ENCODE data around the gene ABCC1. TPM values are rescaled to one million over a fixed set of nuclear protein-coding genes. Genes with fewer than 3 reads are reported as not detected.

The ABCC1 gene
- polyA plus RNA-seq, 1 experiment = 69.7 TPM

DNA sequence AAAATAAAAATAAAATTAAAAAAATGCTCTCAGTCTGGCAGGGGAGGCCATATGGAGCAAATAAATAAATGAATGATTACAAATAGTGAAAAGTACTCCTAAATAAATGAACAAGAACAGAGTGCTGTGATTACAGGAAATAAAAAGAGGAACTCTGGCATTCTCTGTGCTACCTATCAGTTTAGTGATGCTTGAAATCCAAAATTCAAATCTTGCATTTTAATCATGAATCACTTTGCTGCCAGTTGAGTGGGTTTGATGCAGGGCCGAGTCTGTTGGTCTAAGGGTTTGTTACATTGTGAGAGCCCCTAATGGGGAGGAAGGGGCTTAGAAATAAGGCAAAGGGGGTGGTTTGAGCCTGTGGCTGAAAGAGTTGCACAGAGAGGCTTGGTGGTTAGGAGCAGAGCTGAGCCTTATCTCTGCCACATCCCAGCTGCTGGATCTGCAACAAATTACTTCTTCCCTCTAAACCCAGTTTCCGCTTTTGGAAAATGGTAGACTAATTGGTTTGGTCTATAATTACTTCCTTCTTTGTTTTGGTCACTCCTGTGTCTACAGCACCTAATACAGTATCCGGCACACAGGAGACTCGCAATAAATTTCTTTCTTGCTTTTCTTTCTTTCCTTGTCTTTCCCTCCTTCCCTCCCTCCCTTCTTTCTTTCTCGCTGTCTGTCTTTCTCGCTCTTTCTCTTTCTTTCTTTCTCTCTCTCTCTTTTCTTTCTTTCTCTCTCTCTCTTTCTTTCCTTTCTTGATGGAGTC, 6.3 kb upstream of the ABCC1 start:
- ChIA-PET POLR2A (no interaction called here), CTCF (no interaction called here)
- H3K9me3 ChIP-seq (ENCODE audit: control insufficient read depth, insufficient read depth, low read length) = no peaks in the 10 kb centered on the region
- no peaks in the 10 kb centered on the region for H3K27me3 ChIP-seq (ENCODE audit: control insufficient read depth, insufficient read depth, low read length)
- no peak for DNase-seq (ENCODE audit: low read depth, low spot score)
- H3K4me3 ChIP-seq (ENCODE audit: low read depth, low read length) = no peak overlapping the region
- H3K27ac ChIP-seq (ENCODE audit: low read depth, low read length) = no peak overlapping the region
- TF ChIP-seq, protein P1, sequence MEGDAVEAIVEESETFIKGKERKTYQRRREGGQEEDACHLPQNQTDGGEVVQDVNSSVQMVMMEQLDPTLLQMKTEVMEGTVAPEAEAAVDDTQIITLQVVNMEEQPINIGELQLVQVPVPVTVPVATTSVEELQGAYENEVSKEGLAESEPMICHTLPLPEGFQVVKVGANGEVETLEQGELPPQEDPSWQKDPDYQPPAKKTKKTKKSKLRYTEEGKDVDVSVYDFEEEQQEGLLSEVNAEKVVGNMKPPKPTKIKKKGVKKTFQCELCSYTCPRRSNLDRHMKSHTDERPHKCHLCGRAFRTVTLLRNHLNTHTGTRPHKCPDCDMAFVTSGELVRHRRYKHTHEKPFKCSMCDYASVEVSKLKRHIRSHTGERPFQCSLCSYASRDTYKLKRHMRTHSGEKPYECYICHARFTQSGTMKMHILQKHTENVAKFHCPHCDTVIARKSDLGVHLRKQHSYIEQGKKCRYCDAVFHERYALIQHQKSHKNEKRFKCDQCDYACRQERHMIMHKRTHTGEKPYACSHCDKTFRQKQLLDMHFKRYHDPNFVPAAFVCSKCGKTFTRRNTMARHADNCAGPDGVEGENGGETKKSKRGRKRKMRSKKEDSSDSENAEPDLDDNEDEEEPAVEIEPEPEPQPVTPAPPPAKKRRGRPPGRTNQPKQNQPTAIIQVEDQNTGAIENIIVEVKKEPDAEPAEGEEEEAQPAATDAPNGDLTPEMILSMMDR (IDR thresholded peaks at IDR 0.05; ENCODE audit: low read depth, low read length) = no peak

DNA sequence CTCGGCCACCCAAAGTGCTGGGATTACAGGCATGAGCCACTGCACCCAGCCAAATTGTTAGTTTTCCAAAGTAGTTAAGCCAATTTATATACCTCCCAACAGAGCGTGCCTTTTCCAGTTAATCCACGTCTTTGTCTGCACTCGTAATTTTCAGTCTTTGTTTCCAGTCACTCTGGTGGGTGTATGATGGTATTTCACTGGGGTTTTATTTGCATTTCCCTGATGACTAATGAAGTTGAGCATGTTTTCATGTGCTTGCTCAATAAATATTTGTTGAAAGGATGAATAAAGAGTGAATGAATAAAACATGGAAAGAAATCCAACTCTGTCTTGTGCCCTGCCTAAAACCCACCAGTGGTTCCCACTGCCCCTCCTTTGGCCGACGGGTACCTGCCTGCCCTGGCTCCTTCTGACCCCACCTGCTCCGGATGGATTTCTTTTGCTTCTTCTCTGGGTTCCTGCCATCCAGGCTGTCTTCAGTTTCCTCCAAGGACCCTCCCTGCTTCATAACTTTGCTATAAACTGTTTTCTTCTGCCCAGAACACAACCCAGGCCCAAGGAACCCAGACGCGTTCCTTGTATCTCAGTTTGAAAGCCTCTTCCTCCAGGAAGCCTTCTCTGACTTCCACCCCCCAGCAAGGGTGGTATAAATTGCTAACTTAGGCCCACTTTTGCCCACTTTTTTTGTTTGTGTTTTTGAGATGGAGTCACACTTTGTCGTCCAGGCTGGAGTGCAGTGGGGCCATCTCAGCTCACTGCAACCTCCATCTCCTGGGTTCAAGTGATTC, 3.0 kb upstream of the ABCC1 start:
- Histone ChIP-seq H3K9me3 (ENCODE audit: control insufficient read depth, insufficient read depth, low read length) (no peaks in the 10 kb centered on the region), H3K27ac (ENCODE audit: low read depth, low read length) (peak overlapping the region; percentile 89), H3K27me3 (ENCODE audit: control insufficient read depth, insufficient read depth, low read length) (no peaks in the 10 kb centered on the region), H3K4me3 (ENCODE audit: low read depth, low read length) (no peak overlapping the region)
- peak; percentile 66 for DNase-seq (ENCODE audit: low read depth, low spot score)
- TF ChIP-seq, protein P1 (IDR thresholded peaks at IDR 0.05; ENCODE audit: low read depth, low read length) = no peak
- ChIA-PET POLR2A (no interaction called here), CTCF (interaction anchor here (1.1 kb wide), 1 partner anchor 72 kb away, joined by 5 read pairs; no protein-coding TSS in a partner anchor)

DNA sequence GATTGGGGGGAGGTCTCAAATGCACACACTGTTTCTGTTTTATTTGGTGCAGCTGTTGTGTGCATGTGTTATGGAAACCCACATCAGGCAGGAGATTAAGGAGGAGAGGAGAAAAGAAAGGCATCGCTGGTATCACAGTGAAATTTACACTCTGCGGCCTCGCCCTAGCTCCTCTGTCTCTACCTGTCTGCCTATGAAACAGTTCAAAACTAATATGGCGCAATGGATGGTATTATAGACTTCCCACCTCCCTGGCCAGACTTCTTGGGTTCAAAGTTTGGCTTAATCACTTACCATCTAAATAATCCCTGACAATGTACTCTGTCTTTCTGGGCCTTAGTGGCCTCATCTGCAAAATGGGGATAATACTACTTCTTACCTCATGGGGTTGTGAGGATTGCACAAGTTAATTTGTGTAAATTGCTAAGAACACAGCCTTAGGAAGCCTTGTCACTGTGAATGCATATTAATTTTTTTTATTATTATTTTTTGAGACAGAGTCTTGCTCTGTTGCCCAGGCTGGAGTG, 1.4 kb upstream of the ABCC1 start:
- H3K9me3 ChIP-seq (ENCODE audit: control insufficient read depth, insufficient read depth, low read length) = no peaks in the 10 kb centered on the region
- H3K27me3 ChIP-seq (ENCODE audit: control insufficient read depth, insufficient read depth, low read length) = no peaks in the 10 kb centered on the region
- TF ChIP-seq, protein P1 (IDR thresholded peaks at IDR 0.05; ENCODE audit: low read depth, low read length) = no peak
- POLR2A ChIA-PET = interaction anchor here (1.2 to 1.6 kb wide), 2 partner anchors 60 to 78 kb away, joined by 3 to 5 read pairs; partner anchors contain the start of gene CEP20
- H3K4me3 ChIP-seq (ENCODE audit: low read depth, low read length) = no peak overlapping the region
- DNase-seq (ENCODE audit: low read depth, low spot score) = no peak
- CTCF ChIA-PET = no interaction called here
- no peak overlapping the region for H3K27ac ChIP-seq (ENCODE audit: low read depth, low read length)

DNA sequence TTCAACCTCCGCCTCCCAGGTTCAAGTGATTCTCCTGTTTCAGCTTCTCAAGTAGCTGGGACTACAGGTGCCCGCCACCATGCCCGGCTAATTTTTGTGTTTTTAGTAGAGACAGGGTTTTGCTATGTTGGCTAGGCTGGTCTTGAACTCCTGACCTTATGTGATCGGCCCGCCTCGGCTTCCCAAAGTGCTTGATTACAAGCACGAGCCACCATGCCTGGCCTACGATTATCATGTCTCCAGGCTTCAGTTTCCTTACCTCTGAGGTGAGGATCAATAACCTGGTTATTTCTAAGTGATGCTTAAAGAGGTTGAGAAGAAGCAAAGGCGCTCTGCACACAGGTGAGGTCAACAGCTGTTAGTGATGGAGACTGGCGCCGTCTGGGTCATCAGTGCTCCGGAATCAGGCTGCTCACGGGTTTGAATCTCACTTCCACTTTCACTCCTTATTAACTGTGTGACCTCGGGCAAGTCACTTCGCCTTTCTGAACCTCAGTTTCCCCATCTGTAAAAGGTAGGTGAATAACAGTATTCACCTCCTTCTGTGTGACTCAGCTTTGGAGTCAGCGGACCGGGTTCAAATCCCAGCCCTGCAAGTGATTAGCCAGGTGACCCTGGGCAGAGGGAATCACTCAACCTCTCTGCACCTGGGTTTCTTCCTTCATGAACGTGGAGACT, 745 bp upstream of the ABCC1 start:
- TF ChIP-seq, protein P1 (IDR thresholded peaks at IDR 0.05; ENCODE audit: low read depth, low read length) = no peak
- no peaks in the 10 kb centered on the region for H3K27me3 ChIP-seq (ENCODE audit: control insufficient read depth, insufficient read depth, low read length)
- ChIA-PET CTCF (no interaction called here), POLR2A (interaction anchor here (1.2 to 1.6 kb wide), 2 partner anchors 60 to 77 kb away, joined by 3 to 5 read pairs; partner anchors contain the start of gene CEP20)
- no peak overlapping the region for H3K27ac ChIP-seq (ENCODE audit: low read depth, low read length)
- no peak for DNase-seq (ENCODE audit: low read depth, low spot score)
- H3K4me3 ChIP-seq (ENCODE audit: low read depth, low read length) = peak overlapping the region; percentile 62
- H3K9me3 ChIP-seq (ENCODE audit: control insufficient read depth, insufficient read depth, low read length) = no peaks in the 10 kb centered on the region

Measured in AG04450 (cell line).